ENCODE data around the gene MST1.

MST1 gene

GRCh38 chr3:49689046-49689907 lies at the start of gene MST1, which contains the start of gene RNF123:
TSS of gene MST1 (minus strand) at chr3:49689474. CDS start at chr3:49688691, 783 bp downstream.
TSS of gene RNF123 (plus strand) at chr3:49689557. CDS start at chr3:49691166, 1,609 bp downstream.
- DNase-seq: peak; percentile 95

GRCh38 chr3:49738067-49738713 lies 48.9 kb upstream of the MST1 start:
- no peak for DNase-seq

GRCh38 chr3:49734752-49735151 lies 45.5 kb upstream of the MST1 start:
- no peak for DNase-seq

GRCh38 chr3:49733551-49733950 lies 44.3 kb upstream of the MST1 start:
- DNase-seq: no peak

DNA sequence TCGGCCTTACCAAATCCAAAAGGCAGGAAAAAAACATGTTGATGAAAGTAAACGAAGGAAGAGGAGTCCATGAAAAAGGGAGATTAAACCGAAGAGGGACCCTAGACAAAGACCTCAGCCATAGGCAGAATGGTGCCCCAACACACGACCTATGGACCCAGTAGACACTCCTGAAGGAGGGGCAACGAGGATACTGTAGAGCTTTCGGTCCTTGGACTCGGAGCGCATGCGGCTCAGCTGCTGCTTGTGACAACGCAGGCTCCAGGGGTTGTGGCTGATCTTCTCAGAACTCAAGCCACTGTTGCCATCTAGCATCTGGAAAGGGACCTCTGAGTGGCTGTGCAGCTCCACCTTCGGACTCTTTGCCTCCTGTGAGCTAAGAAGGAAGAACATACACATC lies 43.3 kb upstream of the MST1 start:
- DNase-seq: no peak

- DNase-seq: no peak
Measured at GRCh38 chr3:49729966-49730609, 40.8 kb upstream of the MST1 start.

DNA sequence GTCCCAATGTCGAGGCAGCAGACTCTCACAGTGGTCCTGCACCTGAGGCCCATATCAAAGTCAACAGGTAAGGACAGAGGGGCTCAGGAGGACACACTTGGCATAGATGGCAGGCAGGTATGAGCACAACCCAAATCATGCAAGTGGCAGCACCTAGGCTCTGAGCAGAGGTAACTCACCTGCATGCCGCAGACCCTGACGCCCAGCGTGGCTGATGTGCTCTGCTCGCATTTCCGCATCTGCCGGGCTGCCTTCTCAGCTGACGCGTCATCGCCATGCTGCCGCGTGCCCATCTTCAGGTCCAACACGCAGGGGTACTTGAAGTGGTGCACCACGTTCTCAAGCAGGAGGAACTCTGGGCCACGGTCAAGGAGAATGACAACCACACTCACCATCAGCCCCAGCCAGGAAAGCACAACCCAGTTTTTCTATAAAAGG lies 38.7 kb upstream of the MST1 start:
- DNase-seq: no peak

GRCh38 chr3:49727154-49727923 lies 38.1 kb upstream of the MST1 start:
- DNase-seq: no peak

DNA sequence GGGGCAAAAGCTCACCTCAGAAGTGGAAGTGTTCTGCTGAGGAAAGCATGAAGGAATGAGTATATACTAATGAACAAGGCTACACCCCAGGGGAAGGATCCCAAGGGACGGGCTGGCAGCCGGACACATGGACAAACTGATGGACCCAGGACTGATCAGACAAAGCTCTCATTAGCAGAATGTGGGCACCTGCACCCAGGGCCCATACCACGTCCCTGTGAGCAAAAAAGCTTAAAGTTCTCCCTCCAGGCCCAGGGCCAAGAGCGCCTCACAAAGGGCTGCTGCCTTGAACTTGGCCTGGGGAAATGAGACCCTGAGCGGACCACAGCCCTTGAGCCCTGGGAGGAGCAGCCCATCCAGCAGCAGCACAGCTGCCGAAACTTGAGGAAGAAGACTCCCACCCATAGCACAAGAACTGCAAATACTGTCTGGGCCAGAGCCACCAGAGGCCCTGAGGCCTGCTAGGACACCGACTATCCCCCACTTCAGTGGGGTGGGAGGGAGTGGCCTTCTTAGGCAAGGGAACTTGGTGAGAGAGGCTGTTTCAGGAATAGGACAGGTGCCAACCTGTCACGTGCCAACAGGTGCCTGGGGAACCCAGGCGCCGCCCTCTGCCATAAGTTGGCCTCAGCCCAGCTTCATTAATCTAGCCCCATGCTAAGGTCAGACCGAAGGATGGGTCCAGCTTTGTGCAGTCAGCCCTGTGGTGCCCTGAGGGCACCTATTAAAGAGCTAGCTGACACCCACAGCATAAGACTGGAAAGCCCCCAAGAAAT lies 36.8 kb upstream of the MST1 start:
- DNase-seq: no peak

DNA sequence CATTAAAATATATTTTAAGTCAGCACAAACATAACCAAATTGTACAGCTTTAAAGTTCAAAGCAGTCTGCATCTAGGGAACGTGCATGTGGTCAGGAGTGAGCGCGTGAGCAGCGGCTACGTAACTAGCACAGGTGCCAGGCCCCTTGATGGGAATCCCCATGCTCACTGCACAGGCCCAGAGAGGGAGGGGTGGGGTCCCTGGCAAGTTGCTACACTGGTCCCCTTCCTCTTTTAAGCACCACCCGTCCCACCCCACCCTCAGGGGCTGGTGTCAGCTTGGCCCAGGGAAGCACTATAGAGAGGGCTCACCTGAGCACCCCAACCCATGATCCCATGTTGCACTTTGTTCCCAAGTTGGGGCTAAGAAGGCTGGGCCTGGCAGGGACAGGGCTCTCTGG lies 35.3 kb upstream of the MST1 start:
- no peak for DNase-seq

GRCh38 chr3:49723628-49724551 lies 34.6 kb upstream of the MST1 start, which contains the start of gene GMPPB:
TSS of gene GMPPB (minus strand) at chr3:49723951. CDS start at chr3:49723726, 225 bp downstream.
- peak; percentile 96 for DNase-seq

GRCh38 chr3:49723296-49723627 lies 34.0 kb upstream of the MST1 start:
- DNase-seq: peak; percentile 76

DNA sequence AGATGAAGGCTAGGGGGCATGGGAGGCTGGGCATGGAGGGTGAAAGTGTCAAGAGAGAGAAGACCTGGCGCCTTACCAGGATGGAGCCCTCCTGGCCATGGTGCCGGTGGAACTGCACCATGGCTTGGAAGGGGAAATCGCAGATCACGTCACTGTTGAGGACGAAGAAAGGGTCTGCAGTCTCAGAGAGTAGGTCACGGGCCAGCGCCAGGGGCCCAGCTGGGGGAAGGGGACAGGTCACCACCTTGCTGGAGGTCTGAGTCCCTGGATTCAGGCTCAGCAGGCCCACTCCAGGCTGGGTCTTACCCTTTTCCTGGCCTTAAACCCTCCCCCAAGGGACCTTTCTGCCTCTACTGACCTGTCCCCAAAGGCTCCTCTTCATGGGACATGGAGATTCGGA lies 33.6 kb upstream of the MST1 start:
- DNase-seq: no peak

GRCh38 chr3:49721896-49722781 lies 32.9 kb upstream of the MST1 start:
- no peak for DNase-seq

DNA sequence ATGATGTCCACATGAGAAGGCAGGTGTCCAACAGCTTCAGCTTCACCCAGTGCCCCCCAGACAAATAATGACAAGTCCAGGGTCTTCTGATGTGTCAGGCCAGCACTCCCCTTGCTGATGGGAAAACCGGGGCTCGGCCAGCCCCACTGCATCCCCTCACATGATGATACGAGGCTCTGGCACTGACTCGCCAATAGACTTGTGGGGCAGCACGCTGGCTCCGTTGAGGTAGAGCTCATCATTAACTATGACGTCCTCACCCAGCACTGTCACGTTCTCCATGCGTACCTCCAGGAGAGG lies 32.3 kb upstream of the MST1 start:
- no peak for DNase-seq

DNA sequence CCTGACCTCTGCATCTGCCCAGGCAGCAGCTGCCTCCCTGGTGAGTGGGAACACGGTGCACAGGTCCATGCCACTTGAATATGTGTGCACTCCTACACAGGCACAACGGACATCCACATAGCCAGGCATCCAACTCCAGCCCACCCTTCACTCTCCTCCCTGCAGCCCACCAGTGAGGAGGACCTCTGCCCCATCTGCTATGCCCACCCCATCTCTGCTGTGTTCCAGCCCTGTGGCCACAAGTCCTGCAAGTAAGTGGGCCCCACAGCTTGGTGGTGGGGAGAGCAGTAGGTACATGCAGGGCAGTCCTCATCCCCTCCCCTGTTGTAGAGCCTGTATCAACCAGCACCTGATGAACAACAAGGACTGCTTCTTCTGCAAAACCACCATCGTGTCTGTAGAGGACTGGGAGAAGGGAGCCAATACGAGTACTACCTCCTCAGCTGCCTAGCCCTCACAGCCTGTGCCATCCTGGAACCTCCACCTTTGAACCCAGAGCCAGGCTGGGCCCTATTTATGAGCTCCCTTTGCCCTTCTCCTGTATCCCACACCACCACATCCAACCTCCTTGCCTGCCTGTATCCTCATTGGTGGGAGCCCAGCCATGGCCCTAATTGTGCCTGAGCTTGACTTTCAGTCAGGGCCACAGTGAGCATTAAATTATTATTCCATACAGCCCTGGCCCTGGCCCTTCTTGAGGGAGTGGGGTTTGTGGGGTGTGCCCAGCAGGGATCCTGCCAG lies 31.8 kb upstream of the MST1 start:
- no peak for DNase-seq

- DNase-seq: peak; percentile 95
Measured at GRCh38 chr3:49719214-49719884, 30.1 kb upstream of the MST1 start, which contains the start of gene AMIGO3. TSS of gene AMIGO3 (minus strand) at chr3:49719684. CDS start at chr3:49719465, 219 bp downstream.

GRCh38 chr3:49718858-49719213 lies 29.6 kb upstream of the MST1 start:
- DNase-seq: peak; percentile 33

Data from activated CD4-positive, alpha-beta T cell treated with anti-CD3 and anti-CD28 coated beads for 48 hours (primary cell).